ENCODE data around the gene MMEL1. TPM values are rescaled to one million over a fixed set of nuclear protein-coding genes. Genes with fewer than 3 reads are reported as not detected.

Gene MMEL1
- total RNA-seq, 2 donors from 2014 or later = 0.47 to 0.68 TPM

DNA sequence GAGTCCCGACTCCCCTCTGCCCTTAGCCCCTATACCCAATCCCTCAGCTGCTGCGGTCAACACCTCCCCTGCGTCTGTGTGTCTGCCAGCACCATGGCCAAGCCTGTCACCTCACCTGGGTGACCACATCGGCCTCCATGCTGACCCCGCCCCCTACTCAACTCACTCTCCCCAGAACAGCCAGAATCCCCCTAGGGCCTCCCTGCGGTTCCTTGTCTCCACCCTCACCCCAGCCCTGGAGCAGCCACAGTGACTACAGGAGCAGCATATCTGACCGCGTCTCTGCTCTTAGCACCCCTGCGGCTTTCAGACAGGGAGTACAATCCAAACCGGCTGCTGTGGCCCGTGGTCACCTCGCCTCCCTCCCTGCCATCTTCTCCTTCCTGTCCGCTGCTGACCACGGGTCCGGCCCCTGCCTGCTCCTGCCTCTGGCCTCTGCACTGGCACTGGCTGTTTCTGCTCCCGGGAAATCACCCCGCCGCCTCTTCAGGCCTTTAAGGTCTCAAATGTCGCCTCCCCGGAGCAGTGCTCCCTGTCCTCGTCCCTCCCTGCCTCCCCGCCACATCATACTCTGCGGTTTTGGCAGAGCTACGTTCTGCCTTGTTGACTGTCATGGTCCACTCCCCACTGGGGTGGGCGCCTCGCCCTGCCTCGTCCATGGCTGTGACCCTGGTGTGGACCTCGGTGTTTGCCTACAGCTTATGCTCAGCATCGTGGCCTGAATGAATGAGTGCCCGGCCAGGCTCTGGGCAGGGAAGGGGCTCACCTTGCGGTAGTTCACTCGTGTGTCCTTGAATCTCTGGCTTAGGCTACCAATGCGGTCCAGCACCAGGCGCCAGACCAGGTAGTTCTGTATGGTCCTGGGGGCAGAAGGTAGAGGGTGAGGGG is 35.1 kb downstream of the MMEL1 start:
- ATAC-seq (no peak), DNase-seq (no peak)
- intact Hi-C loops (cut with DNase I) = no loop called here

DNA sequence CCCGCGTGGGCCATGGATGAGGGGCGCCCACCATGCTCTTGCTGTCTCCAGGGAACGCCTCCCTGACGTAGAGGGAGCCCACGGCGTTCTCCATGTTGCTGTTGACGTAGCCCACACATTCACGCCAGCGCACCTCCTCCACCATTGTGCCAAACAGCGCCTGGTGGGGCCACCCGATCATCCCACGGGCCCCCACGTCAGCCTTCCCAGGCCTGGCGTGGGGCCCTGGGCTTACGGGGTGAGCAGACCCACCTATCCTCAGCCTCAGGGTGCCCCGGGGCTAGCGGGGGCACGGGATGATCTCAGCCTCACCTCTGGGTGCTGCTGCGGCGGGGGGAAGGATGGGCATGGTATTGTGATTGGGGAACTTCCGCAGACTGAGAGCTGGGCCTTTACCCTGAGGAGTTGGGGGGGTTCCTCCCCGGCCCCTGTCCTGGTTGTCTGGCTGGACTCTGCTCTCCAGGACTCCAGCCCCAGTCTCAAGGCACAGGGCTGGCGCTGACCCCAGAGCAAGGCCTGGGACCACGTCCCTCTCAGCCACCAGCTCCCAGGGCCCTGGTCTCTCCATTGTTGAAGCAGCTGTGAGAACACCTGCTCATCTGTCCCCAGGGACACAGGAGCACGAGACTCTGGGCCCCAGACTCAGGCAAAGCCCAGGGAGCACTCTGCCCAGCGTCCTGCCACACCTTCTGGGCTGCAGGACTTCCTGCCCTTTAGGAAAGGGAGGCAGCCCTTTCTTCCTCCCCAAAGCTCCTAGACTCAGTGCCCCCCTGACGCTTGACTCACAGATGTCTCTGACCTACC is 36.1 kb downstream of the MMEL1 start:
- DNase-seq = no peak
- intact Hi-C loops (cut with DNase I) = no loop called here
- no peak for ATAC-seq

DNA sequence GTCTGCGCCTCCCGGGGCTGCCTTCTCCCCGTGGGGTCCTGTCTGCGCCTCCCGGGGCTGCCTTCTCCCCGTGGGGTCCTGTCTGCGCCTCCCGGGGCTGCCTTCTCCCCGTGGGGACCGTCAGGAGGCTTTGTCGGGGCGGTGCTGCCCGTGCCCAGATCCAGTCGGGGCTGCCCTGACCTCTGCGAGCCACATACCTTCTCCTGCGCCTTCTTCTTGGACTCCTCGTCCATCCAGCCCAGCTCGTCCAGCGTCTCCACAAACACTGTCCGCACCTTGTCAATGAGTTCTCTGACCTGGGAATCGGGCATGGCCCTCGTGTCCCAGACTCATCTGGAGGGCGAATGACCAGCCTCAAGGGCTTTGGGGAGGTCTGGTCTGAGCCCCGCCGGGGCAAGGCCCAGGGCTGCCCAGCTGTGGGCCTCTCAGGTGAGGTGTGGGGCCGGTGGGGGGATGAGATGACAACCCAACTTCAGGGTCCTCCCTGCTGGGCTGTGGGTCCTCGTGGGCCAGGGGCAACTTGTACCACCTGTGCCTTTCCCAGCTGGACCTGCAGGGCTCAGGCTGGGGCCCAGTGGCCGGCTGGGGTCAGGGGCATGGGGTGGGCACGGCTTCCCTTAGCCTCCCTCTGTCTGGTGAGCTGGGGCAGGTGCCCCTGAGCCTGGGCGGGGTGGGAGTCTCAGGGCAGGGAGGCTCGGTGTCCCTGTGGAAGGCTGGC is 36.8 kb downstream of the MMEL1 start:
- no peak for ATAC-seq
- intact Hi-C loops (cut with DNase I) = no loop called here
- no peak for DNase-seq

DNA sequence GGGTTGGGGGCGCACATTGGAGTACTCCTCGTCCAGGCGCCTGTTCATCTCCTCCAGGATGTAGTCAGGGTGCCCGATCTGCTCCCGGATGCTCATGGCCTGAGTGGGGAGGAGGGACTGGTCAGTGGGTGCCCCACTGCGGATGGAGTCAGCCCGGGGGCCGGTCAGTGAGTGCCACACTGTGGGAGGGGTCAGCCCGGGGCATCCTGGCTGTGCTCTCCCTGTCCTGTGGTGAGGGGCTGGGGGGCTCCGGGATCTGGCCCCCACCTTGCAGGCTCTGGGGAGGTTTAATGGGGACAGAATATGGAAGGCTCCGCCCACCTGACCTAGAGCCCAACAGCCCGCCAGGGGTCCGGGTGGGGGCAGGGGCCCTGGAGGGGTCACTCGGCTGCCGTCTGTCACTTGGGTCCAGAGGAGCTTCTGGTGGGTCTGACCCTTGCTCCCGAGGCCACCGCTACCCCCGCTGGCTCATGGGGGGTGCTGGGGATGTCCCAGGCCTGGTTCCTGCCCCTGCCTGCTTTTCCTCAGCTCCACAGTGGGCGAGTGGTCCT is 37.5 kb downstream of the MMEL1 start:
- no peak for ATAC-seq
- intact Hi-C loops (cut with DNase I) = no loop called here

DNA sequence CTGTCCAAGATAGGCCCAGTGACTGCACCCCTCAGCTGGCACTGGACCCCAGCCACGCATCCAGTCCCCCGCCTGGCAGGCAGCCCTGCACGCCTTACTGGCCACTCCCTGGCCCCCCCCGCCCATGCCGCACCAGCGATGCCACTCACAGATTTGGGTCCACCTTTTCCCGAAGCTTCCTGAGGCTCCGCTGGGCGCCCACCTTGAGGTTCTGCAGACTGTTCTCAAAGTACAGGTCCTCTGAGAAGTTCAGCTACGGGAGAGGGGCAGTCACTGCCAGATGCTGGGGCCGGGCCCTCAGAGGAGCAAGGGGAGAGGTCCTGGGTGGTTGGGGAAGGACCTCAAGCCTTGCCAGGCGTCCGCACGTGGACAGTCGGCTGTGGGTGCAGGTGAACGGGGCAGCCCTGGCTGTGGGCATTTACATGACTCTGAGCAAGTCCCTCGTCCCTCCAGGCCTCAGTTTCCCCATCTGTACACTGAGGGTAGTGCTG is 38.1 kb downstream of the MMEL1 start:
- DNase-seq (no peak), ATAC-seq (no peak)
- intact Hi-C loops (cut with DNase I) = no loop called here

More for the DNA sequence above, 37.5 kb downstream of the MMEL1 start:
- no peak for DNase-seq

DNA sequence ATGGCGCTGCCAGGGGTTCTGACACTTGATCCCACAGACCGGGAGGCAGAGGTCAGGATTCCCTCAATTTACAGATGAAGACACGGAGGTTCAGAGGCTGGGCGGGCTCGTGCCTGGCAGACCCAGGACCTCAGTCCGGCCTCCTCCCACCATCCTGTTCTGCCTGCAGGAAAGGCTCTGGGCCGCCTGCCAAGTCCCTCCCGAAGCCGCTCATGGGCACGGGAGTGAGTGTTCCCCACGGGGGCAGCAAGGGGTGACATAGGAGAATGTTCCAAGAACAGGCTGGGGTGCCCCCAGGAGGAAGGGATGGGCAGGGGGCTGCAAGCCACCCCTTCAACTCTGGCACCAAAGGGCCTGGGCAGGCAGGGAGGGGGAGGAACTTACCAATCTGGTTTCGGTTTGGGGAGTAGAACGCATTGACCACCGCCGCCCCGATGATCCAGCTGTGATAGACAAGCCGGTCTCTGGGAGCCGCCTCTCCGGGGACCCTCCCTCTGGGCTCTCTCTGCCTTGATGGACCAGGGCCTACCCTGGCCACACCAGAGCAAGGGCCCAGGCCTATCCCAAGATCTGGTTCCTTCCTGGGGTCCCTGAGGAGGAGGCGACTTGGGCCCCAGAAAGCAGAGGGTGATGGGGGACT is 38.7 kb downstream of the MMEL1 start:
- peak; percentile 82 for DNase-seq

DNA sequence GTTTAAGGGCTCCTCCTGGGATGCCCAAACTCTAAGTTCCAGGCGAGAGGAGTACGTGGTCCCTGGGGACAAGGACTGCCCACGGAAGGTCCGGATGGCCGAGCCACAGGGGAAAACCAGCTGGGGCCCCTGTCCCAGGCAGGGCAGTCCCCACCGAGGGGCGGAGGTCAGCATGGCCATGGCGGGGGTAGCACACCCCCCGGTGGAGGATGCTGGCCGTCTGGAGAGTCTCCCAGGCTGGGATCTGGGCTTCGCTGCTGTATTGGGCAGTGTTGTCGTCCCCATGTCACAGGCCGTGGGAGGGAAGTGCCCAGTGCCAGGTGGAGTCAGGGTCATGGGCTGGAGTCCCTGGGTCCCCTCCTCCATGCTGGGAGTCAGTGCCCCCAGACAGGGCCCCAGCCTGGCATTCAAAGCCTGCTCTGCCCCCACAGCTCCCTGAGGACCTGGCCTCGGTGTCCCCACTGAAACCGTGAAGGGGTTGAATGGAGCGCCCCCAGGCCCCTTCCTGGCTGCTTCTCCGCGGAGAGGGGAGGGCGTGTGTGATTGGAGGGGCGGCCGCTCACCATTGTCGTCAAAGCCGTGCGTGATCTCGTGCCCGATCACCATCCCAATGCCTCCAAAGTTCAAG is 39.5 kb downstream of the MMEL1 start:
- ATAC-seq (no peak), DNase-seq (no peak)
- intact Hi-C loops (cut with DNase I) = no loop called here

More for the DNA sequence above, 38.7 kb downstream of the MMEL1 start:
- peak; percentile 53 to 60 for ATAC-seq
- intact Hi-C loops (cut with DNase I) = no loop called here

DNA sequence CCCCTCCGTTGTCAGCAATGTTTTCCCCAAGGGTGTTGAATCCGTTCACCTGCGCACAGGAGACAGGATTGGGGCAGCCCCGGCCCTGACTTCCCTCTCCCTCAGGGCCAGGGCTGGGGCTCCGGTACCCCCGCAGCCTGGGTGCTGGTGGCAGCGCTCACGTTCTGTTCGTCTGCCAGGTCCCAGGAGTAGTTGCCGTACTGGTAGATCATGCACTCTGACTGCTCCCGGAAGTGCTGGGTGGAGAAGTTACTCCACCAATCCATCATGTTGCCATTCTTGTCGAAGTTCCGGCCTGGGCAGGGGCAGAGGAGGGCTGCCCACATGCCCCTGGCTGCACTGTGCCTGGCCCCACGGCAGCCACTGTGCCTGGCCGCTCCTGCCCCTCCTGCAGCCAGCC is 40.1 kb downstream of the MMEL1 start:
- intact Hi-C loops (cut with DNase I) = no loop called here
- ATAC-seq (no peak), DNase-seq (no peak)

DNA sequence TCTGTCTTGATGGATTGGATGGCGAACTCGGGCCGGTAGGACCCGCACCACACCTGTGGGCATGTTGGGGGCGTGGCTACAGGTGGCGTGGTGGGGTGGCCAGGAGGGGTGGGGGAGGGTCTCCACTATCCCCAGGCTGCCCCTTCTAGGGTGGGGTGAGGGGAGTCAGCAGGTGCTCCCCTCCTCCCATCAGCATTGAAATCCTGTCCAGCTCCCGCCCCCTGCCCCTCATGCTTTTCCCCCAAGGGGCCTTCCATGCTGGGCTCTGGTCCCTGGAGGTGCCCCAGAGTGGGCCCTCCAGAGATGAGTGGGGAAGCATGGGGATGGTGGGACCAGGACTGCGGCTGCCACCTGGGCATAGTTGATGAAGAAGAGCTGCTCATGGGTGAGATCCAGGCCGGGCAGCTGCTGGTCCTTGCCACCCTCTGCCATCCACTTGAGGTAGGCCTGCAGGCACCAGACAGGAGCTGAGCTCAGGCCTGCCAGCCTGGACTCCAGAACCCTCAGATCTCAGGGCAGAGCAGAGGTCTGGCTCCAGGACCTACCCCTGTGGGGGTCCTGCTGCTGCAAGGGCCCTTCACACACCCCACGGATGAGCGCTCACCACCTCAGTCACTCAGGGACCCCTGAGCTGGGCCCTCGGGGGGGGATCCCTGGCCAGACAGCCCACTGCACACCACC is 41.1 kb downstream of the MMEL1 start:
- DNase-seq (no peak), ATAC-seq (no peak)
- intact Hi-C loops (cut with DNase I) = no loop called here

DNA sequence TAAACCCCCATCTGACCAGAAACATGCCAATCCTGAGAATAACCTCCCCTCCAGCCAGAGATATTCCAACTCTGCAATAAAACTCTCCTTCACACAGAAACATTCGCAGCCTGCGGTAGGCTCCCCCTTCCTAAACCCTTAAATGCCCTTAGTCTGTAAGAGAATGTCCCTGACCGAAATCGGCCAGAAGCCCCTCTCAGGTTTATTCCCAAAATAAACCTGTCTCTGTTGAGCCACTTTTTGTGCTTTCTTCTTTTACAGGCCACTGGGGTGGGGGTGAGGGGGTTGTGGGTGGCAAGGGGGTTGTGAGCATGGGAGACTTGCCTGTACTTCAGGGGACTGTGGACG is 41.6 kb downstream of the MMEL1 start:
- ATAC-seq (no peak), DNase-seq (no peak)
- intact Hi-C loops (cut with DNase I) = no loop called here

DNA sequence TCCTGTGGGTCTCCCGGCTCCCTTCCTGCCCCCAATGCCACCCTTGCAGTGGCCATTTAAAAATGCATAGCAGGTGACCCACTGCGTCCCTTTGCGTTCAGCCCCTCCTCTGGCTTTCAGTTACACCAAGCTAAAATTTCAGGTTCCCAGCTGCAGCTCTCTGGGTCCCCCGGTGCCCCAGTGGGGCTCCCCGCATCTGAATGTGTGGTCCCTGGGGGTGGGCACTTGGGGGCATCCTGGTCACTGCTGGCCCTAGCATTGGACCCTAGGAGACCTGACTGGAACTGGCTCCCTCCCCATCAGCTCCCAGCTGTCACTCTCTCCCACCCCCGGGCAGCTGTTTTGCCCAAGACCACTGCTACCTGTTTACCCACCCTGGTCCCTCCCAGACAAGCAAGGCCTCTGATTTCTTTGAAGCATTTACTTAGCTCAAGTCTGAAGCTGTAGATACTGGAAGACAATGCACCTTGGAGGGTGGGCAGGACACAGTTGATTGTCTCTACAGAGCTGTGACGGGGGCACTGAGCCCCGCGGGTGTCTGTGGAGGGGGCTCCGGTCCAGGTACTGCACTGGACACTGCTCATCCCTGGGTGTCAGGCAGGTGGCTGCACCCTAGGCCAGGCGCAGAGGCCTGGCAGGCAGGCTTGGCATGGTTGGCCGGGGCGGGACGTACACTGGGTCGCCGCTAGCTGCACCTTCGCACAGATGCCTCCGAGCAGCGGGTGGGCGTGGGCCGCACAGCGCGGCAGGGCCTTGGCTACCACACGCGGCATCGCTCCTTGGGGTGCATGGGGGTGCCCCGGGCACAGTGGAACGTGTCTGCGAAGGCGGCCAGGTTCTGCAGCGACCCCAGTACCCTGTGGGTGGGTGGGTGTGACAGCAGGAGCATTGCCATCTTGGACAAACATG is 42.3 kb downstream of the MMEL1 start:
- peak; percentile 14 for DNase-seq
- intact Hi-C loops (cut with DNase I) = no loop called here
- ATAC-seq = no peak

DNA sequence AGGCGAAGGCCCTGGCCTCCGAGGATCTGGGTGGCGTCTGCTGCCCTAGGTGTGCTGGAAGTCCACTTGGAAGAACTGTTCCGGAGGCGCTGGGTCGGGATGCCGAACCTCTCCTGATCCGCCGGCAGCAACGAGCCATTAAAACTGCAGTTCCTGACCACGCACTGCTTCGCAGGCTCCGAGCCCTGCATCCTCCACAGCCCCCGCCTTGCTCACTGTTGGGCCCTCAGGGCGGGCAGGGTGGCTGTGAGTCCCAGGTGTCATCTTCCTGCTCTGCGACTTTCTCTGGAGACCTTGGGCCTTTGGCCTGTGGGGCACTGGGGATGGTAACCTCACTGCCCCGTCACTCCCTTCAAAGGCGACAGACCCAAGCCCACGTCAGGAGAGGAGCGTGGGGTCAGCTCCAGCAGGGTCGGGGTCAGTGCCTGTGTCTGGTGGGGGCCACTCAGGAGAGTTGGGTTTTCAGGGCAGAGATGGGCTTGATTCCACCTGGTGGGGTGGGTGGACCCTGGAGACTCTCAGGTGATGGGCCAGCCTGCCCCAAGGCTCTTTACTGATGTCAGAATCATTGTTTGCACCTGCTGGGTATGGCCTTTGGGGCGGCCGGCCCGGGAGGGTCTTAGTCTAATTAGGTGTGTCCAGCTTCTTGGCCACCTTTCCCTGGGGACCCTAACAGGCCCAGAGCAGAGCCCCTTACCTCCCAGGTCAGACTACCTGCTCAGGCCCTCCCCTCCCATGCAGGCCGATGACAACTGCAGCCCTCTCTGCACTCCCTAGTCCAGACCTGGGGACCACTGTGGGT is 43.2 kb downstream of the MMEL1 start:
- intact Hi-C loops (cut with DNase I) = loop anchor here in 1 of 2 donors (5.0 kb wide), 1 partner anchor 48 kb away; no protein-coding TSS in a partner anchor
- ATAC-seq (no peak), DNase-seq (peak; percentile 20)

DNA sequence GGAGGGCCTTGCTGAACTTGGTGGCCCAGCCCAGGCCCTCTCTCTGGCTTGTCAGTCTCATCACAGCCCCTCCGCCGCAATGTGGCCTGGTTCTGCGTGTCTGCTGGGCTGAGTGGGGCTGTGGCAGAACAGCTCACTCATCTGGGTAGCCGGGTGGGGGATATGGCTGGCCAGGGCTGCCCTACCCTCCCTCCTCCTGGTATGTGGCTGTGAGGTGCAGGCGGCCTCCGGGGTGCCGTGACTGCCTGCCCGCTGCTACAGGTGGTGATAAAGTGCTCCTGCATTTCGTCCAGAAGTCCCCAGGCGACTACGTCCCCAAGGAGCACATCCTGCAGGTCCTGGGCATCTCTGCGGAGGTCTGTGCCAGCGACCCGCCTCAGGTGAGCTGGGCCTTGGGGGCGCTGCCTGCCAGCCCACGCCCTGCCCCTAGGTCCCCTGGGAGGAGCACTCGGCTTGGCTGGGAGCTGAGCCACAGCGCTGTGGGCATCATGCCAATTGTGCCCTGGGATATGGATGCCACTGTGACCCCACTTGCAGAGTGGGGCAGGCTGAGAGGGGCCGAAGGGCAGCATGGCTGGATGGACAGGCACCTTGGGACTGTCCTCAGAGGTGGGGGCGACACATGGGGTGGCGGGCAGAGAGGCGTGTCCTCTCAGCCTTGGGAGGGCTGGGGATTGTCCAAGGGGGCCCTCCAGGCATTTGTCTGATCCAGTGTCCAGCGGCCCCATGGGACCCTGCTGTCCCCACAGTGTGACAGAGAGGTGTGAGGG is 44.0 kb downstream of the MMEL1 start:
- DNase-seq = peak; percentile 33
- ATAC-seq = no peak
- intact Hi-C loops (cut with DNase I) = loop anchor here in 1 of 2 donors (5.0 kb wide), 1 partner anchor 48 kb away; no protein-coding TSS in a partner anchor

DNA sequence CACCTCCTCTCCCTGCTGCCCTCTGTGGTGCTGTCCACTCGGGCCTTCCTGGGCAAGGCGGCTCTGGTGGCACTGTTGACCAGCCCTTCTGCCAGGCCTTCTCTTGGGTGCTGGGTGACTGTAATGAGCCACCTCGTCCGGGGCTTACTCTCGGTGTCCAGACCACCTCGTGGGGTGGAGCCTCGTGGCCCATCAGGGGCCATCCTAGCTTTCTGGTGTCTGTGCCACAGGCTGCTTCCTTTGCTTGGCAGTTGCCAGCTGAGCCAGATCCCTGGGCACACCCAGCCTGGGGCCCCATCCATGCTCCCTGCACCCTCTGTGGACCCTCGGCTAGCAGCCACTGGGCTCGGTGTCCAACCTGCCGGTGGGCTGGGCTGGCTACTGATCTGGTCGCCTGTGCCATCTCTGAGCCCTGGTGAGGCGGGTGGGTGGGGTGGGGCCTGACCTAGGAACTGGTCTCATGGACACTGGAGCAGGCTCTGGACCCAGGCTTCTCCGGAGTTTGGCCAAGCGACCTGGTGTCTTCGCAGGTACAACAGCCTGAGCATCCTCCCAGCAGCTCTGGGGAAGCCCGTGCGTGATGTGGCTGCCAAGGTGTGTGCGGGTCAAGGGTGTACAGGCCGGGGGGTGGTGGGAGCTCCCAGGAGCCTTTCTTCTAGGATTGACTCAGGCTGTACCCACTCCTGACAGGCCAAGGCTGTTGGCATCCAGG is 44.8 kb downstream of the MMEL1 start:
- DNase-seq = peak; percentile 28
- no peak for ATAC-seq
- intact Hi-C loops (cut with DNase I) = loop anchor here in 1 of 2 donors (5.0 kb wide), 1 partner anchor 49 kb away; no protein-coding TSS in a partner anchor

Measured in left cardiac atrium (tissue), 4 donors.